IPS DF 4.7 (cell line): ENCODE results near the gene COL17A1.
A peak's percentile ranks its signal among the peaks of the same experiment; 100 is the strongest.

ENCODE experiments used
- DNase-seq: peaks from one replicate; pipeline ENCODE4 v3.0.0-alpha.2; 2013; ENCODE audit warnings: low spot score; ENCODE audit errors: extremely low read depth

COL17A1 gene

DNA sequence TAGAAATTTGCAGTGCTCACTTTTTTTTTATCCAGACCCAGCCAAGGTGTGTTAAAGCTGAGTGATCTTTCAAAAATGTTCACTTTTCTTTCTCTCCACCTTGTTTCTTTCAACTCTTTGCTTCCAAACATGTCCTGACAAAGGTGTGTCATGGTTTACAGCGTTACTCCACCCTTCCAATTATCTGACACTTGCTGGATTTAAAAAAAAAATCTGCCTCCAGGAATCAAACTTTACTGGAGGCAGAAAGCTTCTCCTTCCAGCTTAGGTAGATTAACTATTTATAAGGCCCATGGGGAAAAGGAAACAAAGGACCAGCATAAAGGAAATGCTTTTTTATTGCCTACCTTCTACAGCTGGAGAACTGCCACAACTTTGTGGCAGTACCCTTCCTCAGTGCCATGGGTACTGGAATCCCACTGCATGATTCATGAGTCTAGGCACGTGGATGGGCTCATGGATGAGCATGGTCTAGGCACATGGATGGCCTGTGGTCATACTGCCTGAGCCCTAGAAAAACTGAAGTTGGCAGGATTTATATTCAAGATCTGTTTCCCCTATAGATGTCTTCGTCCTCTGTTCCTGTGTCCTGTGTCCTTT, at the start of gene COL17A1:
Gene COL17A1, minus strand, starts transcription at position 80 of the 600 bp plus-strand sequence. CDS start 5,207 bp downstream, outside the sequence.
- no peak for DNase-seq

DNA sequence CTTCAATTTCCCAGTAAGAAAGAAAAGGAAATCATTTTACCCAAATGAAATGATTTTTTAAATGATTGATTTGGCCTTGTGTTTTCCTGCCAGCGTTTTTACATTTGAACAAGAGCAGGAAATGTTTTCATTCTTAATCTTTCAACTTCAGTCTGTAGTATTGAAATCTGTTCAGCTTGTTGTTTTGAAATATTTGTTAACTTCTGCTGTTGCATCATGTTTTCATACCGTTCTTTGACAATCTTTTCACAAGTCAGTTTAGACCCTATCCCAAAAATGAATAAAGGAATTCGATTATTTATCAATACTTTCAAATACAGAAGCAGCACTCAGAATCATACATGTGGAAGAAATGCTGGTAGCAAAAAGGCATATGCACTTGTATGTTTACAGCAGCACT, 44.4 kb upstream of the COL17A1 start:
- DNase-seq = no peak

DNA sequence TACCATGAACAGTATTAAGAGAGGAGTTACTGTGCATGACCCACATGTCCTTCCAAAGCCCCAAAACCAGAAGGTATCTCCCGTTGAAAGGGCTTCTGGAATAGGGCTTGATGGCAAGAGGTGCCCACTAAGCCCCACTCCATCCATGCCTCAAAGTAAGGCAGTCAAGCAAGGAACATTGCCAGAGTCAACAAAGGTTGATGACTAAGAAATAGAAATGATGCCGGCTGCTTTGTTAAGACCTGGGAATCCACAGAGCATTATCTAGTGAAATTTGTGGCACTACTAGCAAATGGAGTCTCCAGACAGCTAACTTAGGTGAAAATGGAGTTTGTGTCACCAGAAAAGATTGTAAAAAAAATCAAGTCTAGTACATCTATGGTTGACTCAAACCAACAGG, 42.5 kb upstream of the COL17A1 start:
- DNase-seq = no peak

DNA sequence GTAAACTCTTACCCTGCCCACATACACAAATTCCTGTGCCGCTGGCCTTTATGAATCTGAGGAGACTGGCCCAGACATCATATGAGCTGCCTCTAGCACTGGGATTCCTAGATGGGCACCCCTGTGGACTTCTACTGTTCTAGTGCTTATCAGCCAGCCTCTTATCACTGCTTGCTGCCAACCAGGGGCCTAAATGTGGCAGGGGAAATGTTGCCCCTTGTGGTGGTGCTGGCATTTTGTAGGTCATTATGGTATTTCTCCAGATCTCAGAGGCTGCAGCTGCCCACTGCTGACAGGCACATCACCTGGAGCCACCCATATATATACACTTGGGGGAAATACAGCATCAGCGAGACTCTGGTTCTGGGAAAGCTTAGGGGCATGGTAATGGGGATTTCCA, 41.7 kb upstream of the COL17A1 start:
- no peak for DNase-seq

DNA sequence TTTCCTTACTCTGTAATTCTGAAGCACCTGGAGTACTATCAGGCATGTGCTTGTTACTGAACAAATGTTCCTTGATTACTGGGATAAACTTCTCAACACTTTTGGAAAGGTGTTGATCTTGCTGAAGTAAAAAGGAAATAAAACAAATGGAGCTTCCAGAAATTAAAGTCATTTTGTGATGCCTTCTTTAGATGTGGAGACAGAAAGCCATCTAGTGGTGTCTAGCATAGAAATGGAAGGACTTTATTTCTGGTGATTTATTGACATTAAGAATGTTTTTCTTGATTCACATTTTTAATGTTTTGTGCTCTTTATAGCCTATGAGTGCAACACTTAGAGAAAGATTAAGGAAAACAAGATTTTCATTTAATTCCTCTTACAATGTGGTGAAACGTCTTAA, 37.7 kb upstream of the COL17A1 start:
- no peak for DNase-seq

DNA sequence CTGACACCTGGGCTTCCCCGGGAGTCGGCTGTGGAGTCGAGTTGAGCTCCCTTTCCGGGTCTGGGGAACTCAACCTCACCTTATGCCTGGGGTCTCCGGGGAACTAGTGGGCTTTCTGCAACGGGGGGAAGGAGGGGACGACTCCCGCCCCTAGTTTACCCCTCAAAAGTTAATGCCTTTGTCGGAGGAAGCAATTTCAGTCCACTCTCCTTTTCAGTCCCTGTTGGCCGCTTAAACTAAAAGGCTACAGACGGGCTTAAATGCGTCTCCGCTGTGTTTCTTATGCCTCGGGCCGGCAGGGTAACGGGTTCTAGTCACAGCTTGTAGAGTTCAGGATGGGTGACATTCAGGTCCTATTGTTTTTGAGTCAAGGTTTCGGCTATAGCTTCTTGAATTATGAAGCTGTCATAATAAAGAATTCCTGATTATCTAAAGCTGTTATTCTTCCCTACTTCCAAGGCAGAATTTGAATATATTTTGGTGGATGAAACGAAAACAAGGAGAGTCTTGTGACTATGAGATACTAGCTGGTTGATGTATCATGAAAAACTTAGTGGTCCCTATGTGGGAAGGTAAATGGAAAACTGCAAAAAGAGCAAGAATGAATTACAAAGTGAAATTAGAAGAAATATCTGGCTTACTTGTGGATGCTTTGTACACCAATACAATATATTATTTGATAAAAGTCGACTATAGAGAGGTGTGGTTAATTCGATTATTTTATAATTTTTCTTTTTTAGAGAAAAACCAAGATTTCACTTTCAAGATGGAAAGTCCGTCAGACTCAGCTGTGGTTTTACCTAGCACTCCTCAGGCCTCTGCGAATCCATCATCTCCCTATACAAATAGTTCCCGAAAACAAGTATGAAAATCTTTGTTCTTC, 36.8 kb upstream of the COL17A1 start:
- DNase-seq = no peak

DNA sequence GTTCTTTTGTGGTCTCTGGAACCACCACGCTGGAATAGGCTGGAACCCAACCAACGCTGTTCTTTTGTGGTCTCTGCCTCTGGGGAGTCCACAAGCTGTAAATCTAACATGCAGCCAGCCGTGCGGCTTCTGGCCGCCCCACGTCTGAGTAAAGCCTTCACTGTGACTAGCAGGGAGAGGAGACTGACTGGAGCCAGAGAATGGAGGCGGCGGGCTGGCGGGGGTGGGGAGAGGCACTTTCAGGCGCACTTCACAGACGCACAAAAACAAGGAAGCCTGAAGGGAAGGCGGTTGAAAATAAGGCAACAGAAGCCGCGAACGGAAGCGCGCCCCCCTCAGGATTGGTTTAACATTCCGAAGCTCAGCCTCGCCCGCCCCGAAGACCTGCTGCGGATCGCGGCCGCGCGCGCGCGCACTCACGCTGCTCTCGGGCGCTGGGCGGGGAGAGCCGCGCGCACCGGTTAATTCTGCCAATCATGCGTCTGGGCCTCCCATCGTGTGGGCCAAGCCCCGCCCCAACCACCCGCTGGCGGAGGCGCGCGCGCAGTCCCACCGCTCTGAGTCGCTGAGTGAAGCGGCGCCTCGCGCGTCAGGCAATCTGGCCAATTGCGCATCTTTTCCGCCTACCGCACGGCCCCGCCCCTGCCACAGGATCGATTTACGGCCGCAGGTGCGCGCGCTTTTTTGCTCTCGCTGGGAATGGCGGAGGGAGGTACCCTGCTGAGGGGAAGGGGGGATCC, 36.0 kb upstream of the COL17A1 start, which contains the start of gene SFR1:
Gene SFR1, plus strand, starts transcription at position 687 of the 740 bp plus-strand sequence. Its CDS starts 13 bp downstream, at position 700.
- DNase-seq = peak; percentile 88

DNA sequence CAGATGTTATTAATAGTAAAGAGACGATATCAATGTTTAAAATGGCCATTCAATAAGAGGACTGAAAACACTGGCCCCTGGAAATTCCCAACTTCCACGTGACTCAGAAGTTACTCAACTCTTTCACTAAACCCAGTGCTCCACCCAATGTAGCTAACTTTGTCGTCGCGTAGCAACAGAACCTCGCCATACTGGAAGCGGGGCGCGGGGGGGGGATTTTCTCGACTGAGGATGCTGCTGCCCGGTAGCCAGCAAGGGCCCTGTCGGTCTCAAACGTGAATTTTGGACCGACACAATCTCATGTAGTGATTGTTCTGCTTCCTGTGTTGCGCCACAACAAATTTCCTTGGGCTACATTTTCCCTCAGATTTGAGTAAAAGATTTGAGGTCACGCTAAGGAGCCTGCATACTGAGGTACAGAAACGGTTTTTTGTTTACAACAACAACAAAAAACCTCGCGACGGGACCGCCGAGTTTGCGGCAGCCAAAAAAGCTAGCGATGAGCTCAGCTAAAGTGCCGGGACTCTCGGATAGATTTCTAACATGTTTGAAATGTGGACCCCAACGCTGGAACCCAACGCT, 35.3 kb upstream of the COL17A1 start:
- DNase-seq = no peak

DNA sequence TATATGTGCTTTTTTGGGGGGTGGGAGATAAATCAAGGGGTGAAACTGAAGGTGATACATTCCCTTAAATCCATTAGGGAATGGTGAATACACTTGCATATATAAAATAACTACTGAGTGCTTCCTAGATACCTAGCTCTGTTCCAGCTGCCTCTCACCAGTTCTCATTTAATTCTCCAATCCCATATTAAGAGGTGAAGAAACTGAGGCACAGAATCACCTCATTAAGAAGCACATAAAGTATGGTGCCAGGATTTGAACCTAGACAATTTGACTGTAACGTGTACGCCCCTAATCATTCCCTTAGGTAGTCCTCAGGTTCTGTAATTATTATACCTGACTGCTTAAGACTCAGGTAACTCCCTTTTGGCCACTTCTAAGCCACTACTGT, 34.8 kb upstream of the COL17A1 start:
- no peak for DNase-seq

DNA sequence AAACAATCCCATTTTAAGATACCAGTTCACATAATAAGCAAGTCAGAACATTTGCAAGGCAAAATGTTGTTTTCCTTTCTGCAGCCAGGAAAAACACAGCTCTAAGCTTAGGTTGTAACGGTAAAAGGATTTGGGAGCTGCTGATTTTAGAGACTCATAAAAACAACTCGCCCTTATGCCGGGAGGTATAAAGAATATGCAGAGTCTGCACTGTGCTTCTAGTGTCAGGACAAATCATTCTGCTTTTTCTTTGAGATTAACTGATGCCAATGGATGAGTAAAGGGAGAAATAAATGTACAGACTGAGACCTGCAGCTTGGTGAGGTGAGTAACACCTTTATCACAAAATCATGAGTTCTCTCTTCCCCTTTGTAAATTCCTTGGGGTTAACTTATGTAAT, 34.3 kb upstream of the COL17A1 start:
- DNase-seq = no peak

DNA sequence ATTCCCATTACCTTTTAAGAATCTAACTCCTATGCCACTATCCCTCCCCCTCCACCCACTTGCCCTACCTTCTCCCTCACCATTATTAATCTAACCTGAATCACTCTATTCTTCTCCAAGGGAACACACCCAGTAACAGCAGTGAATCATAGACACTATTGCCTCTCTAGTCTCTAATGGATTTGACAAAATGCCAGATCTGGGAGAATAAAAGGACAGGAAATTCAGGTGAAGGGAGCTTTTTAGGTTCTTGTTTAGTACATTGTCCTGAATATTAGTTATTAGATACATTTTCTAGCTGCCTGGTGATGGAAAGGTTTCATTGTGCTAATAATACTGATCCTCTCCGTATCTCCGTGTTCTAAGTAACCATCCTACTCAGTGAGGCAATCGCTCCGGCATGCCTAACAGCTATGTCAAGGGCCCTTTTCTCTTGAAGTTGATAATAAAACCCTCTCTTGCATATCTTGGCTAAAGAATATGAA, 32.2 kb upstream of the COL17A1 start:
- no peak for DNase-seq

DNA sequence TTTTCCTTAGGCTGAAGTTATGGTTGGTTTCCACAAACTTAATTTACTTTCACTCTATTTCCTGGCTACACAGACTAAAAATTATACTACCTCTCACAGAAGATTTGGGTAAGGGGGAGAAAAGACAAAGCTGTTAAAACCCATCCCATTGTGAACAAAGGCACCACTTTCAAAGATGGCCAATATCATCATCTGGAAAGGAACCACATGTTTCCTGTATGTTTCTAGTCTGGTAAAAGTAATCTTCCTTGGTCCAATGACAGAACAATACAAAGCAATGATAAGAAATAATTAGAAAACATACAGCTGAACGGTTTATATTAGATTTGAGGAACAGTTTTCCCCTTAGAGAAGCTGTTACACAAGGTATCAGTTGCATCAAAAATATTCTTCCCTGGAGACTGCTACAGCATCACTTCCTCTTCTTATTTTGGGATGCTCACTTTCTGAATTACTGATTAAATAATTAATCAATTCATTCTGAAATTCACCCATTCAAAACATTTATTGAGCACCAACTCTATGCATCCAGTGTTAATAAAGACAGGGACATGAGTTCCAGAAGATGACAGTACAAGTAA, 27.8 kb upstream of the COL17A1 start:
- no peak for DNase-seq

DNA sequence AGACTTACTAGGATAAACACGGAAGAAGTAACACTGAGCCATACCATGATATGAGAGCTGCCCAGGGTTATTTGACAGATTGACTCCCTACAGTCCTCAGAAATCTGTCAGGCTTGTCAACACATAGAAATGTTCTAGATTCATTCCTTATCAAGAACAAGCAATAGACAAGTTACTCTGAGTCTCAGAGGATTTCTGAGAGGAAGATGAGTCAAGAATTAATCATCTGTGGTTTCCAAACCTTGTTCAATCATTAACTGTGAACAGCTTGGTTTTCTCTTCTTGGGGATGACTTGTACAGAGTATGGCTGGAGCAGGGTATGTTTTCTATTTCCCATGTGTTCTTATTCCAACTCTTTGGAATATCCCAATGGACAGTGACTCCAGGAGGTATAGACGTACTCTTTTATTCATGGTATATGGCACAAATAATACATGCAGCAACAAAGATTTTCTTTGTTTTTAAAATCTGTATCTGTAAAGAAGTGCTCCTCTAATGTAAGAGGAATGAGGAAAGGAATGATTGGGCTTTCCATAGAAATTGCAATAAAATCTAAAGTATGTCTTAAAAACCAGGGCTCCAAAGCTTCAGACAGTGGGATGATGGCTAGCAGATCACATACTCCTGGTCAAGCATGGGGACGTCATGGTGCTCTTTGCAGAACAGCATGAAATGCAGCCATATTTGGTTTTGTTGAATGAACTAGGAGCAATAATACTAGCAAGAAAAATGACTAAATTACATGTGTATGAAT, 24.4 kb upstream of the COL17A1 start:
- no peak for DNase-seq

DNA sequence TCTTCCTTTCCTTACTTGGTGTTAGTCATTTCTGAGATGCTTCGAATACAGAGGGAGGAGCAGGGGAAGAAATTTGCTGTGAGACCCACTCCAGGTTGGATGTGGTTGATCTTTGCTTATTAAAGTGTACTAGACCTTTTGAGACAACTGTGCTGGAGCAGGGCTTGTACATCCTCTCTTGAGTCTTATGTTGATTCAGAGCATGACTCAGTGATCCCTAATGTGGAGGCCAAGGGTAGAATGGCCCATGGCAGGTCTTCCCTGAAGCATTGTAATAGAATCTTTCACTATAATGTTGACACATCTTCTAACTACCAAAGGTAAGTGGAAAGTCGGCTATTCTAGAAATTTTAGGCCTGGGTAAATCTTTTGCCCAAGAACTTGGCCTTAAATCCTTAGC, 19.2 kb upstream of the COL17A1 start:
- DNase-seq = no peak

DNA sequence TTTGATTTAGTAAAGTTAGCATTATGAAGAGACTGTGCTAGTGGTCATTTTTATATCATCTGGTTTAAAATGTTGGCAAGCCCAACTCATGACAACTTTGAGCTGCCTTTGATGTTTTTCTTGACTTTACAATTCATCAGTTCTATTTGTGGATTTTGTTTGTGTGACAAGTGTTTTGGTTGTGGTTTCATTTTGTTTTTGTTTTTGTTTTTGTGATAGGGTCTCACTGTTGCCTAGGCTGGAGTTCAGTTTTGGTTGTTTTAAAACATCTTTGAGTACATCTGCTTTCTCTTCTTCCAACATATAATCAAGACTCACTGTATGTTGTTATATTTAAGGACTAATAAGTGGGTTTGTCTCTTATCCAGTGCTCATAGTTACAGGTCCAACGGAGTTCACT, 18.7 kb upstream of the COL17A1 start:
- DNase-seq = no peak

DNA sequence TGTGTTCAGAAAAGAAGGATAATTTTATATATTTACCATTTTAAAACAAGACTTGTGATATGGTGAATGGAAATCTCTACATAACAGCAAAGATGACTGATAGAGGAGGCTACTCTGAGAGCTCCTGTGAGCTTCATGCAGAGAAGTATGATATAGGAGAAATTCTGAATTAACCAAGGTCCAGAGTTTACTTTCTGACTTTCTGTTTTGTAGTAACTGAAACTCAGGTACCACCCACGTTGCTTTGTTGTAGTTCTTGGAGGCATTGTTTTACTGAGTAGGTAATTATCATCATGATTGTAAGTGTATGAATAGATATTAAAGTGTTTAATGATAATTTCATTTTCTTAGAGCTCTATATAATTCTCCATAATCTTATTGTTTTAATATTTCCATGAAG, 18.3 kb upstream of the COL17A1 start:
- DNase-seq = no peak

DNA sequence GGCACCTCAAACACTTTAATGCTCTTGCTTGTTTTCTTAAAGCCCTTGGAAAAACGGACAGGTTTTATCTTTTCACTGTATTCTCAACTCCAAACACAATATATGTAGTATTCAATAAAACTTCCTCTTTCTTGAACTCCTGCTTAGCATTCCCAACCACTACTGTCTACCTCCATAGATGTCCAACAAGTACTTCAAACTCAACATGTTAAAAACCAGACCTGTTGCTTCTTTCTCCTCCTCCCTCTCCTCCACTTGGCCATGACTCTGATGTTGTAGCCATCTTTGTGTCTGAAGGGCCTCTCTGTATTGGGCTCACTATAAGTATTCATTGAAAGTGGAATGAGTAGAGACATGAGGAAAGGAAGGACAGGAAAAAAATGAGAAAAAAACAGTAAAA, 16.2 kb upstream of the COL17A1 start:
- DNase-seq = no peak

DNA sequence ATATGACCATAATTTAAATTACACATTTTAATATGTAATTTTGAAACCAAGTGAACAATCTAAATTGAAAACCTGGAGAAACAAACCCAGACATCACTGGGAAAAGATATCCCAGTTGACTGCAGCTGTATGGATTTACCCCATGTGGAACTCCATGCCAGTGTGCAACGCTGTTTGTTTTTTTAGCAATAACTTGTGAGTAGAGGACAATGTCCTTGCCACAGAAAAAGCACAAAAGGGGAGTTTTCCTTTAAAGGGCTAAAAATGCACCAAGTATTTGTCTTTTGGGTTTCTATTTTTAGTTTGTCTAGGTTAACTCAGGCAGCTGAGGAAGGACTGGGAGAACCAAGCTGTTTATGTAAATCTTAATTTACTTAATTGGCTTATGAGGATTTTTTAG, 15.1 kb upstream of the COL17A1 start:
- DNase-seq = no peak

DNA sequence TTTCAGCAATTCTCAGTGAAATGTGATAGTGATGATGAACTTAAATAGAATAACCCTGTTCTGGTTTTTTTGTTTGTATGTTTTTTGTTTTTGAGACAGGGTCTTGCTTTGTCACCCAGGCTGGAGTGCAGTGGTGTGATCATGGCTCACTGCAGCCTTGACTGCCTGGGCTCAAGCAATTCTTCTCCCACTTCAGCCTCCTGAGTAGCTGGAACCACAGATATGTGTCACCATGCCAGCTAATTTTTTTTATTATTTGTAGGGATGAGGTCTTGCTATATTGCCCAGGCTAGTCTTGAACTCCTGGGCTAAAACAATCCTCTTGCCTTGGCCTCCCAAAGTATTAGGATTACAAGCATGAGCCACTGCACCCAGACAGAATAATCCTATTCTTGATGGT, 14.3 kb upstream of the COL17A1 start:
- no peak for DNase-seq

DNA sequence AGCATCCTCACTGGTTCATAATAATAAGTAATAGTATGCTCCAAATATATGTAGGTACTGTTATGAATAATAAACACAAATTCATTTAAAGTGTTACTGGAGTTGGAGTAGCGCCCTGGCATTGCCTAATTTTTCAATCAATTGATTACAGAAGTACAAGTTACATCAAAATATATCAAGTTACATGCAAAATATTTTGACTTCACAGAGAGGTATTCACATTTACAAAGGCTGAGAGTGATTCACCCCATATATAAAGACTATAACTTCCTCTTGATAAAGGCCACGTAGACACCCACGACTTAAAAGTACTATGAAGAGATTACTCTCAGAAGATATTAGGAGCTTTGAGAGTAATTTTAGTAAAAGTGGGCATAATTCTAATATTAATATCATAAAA, 13.6 kb upstream of the COL17A1 start:
- no peak for DNase-seq
